IPS-11a (cell line): ENCODE measurements around the gene ZFP2.

Experiments used
- H3K4me3 ChIP-seq: one replicate; pipeline ENCODE4 v1.5.1; 2013; ENCODE audit warnings: low read depth, low read length, control low read depth

Gene ZFP2

GRCh38 chr5:178965465-178966055 lies 69.8 kb downstream of the ZFP2 start:
- H3K4me3 ChIP-seq, result no peak overlapping the region

GRCh38 chr5:178981381-178981780 lies 85.7 kb downstream of the ZFP2 start:
- H3K4me3 ChIP-seq, result no peak overlapping the region
